ENCODE measurements around the gene SLC25A28.

SLC25A28 gene

GRCh38 chr10:99619851-99620710, at the start of gene SLC25A28:
Gene SLC25A28 (minus strand): TSS chr10:99620439. CDS start chr10:99620335, 104 bp downstream.
- H3K4me1 ChIP-seq (ENCODE audit: control insufficient read depth in 1 of 2, insufficient read depth in 2 of 2, low read length in 2 of 2): peaks cover 22 to 39% of the 10 kb centered on the region in 2 donors
- peak within 1 kb of the TSS; percentile 78 to 92 for H3K9ac ChIP-seq (ENCODE audit: low read depth in 1 of 2, low read length in 2 of 2)
- H3K27me3 ChIP-seq (ENCODE audit: control insufficient read depth in 1 of 2, insufficient read depth in 2 of 2, low read length in 2 of 2): no peaks in the 10 kb centered on the region
- H3K4me3 ChIP-seq (ENCODE audit: low read depth in 1 of 2, low read length in 2 of 2): peak within 1 kb of the TSS; percentile 87 to 93
- peak within 1 kb of the TSS; percentile 97 for H3K27ac ChIP-seq (ENCODE audit: low read depth, low read length)
- no peaks in the 10 kb centered on the region for H3K9me3 ChIP-seq (ENCODE audit: control insufficient read depth in 1 of 2, low read length in 2 of 2)
- H3K36me3 ChIP-seq (ENCODE audit: control insufficient read depth in 1 of 2, insufficient read depth in 2 of 2, low read length in 2 of 2): no peaks in the 10 kb centered on the region

GRCh38 chr10:99667108-99667751, 47.0 kb upstream of the SLC25A28 start:
- Histone ChIP-seq H3K36me3 (ENCODE audit: control insufficient read depth in 1 of 2, insufficient read depth in 2 of 2, low read length in 2 of 2) (peaks cover 3 to 31% of the 10 kb centered on the region in 2 donors), H3K27ac (ENCODE audit: low read depth, low read length) (no peak overlapping the region)

GRCh38 chr10:99665304-99665703, 45.1 kb upstream of the SLC25A28 start:
- Histone ChIP-seq H3K9me3 (ENCODE audit: control insufficient read depth in 1 of 2, low read length in 2 of 2) (no peaks in the 10 kb centered on the region), H3K4me3 (ENCODE audit: low read depth in 1 of 2, low read length in 2 of 2) (no peak overlapping the region), H3K4me1 (ENCODE audit: control insufficient read depth in 1 of 2, insufficient read depth in 2 of 2, low read length in 2 of 2) (peaks cover 9 to 16% of the 10 kb centered on the region in 2 donors), H3K9ac (ENCODE audit: low read depth in 1 of 2, low read length in 2 of 2) (no peak overlapping the region), H3K36me3 (ENCODE audit: control insufficient read depth in 1 of 2, insufficient read depth in 2 of 2, low read length in 2 of 2) (peaks cover 3 to 25% of the 10 kb centered on the region in 2 donors), H3K27me3 (ENCODE audit: control insufficient read depth in 1 of 2, insufficient read depth in 2 of 2, low read length in 2 of 2) (no peaks in the 10 kb centered on the region), H3K27ac (ENCODE audit: low read depth, low read length) (no peak overlapping the region)

More at GRCh38 chr10:99667108-99667751, 47.0 kb upstream of the SLC25A28 start:
- Histone ChIP-seq H3K27me3 (ENCODE audit: control insufficient read depth in 1 of 2, insufficient read depth in 2 of 2, low read length in 2 of 2) (no peaks in the 10 kb centered on the region), H3K9me3 (ENCODE audit: control insufficient read depth in 1 of 2, low read length in 2 of 2) (no peaks in the 10 kb centered on the region), H3K9ac (ENCODE audit: low read depth in 1 of 2, low read length in 2 of 2) (no peak overlapping the region), H3K4me3 (ENCODE audit: low read depth in 1 of 2, low read length in 2 of 2) (no peak overlapping the region), H3K4me1 (ENCODE audit: control insufficient read depth in 1 of 2, insufficient read depth in 2 of 2, low read length in 2 of 2) (peaks cover 5 to 9% of the 10 kb centered on the region in 2 donors)

GRCh38 chr10:99661377-99661763, 41.1 kb upstream of the SLC25A28 start:
- no peak overlapping the region for H3K27ac ChIP-seq (ENCODE audit: low read depth, low read length)
- peaks cover 13 to 21% of the 10 kb centered on the region in 2 donors for H3K4me1 ChIP-seq (ENCODE audit: control insufficient read depth in 1 of 2, insufficient read depth in 2 of 2, low read length in 2 of 2)
- peak overlapping the region; percentile 0 to 40 for H3K4me3 ChIP-seq (ENCODE audit: low read depth in 1 of 2, low read length in 2 of 2)
- H3K27me3 ChIP-seq (ENCODE audit: control insufficient read depth in 1 of 2, insufficient read depth in 2 of 2, low read length in 2 of 2): no peaks in the 10 kb centered on the region
- peaks cover 3 to 18% of the 10 kb centered on the region in 2 donors for H3K36me3 ChIP-seq (ENCODE audit: control insufficient read depth in 1 of 2, insufficient read depth in 2 of 2, low read length in 2 of 2)
- no peaks in the 10 kb centered on the region for H3K9me3 ChIP-seq (ENCODE audit: control insufficient read depth in 1 of 2, low read length in 2 of 2)
- peak overlapping the region; percentile 22 to 78 for H3K9ac ChIP-seq (ENCODE audit: low read depth in 1 of 2, low read length in 2 of 2)

GRCh38 chr10:99660662-99661376, 40.6 kb upstream of the SLC25A28 start:
- Histone ChIP-seq H3K9ac (ENCODE audit: low read depth in 1 of 2, low read length in 2 of 2) (peak overlapping the region; percentile 78 to 88), H3K4me1 (ENCODE audit: control insufficient read depth in 1 of 2, insufficient read depth in 2 of 2, low read length in 2 of 2) (peaks cover 11 to 21% of the 10 kb centered on the region in 2 donors), H3K36me3 (ENCODE audit: control insufficient read depth in 1 of 2, insufficient read depth in 2 of 2, low read length in 2 of 2) (peaks cover 3 to 18% of the 10 kb centered on the region in 2 donors), H3K4me3 (ENCODE audit: low read depth in 1 of 2, low read length in 2 of 2) (peak overlapping the region; percentile 70 to 93), H3K27me3 (ENCODE audit: control insufficient read depth in 1 of 2, insufficient read depth in 2 of 2, low read length in 2 of 2) (no peaks in the 10 kb centered on the region), H3K9me3 (ENCODE audit: control insufficient read depth in 1 of 2, low read length in 2 of 2) (no peaks in the 10 kb centered on the region), H3K27ac (ENCODE audit: low read depth, low read length) (no peak overlapping the region)

GRCh38 chr10:99659868-99660366, 39.7 kb upstream of the SLC25A28 start:
- Histone ChIP-seq H3K9ac (ENCODE audit: low read depth in 1 of 2, low read length in 2 of 2) (peak overlapping the region; percentile 78 to 88), H3K4me3 (ENCODE audit: low read depth in 1 of 2, low read length in 2 of 2) (peak overlapping the region; percentile 70 to 93), H3K4me1 (ENCODE audit: control insufficient read depth in 1 of 2, insufficient read depth in 2 of 2, low read length in 2 of 2) (peaks cover 11 to 21% of the 10 kb centered on the region in 2 donors), H3K9me3 (ENCODE audit: control insufficient read depth in 1 of 2, low read length in 2 of 2) (no peaks in the 10 kb centered on the region), H3K27me3 (ENCODE audit: control insufficient read depth in 1 of 2, insufficient read depth in 2 of 2, low read length in 2 of 2) (no peaks in the 10 kb centered on the region), H3K36me3 (ENCODE audit: control insufficient read depth in 1 of 2, insufficient read depth in 2 of 2, low read length in 2 of 2) (peaks cover 3 to 15% of the 10 kb centered on the region in 2 donors), H3K27ac (ENCODE audit: low read depth, low read length) (no peak overlapping the region)

- no peaks in the 10 kb centered on the region for H3K9me3 ChIP-seq (ENCODE audit: control insufficient read depth in 1 of 2, low read length in 2 of 2)
- H3K4me3 ChIP-seq (ENCODE audit: low read depth in 1 of 2, low read length in 2 of 2): peak within 1 kb of the TSS; percentile 70 to 93
- no peaks in the 10 kb centered on the region for H3K27me3 ChIP-seq (ENCODE audit: control insufficient read depth in 1 of 2, insufficient read depth in 2 of 2, low read length in 2 of 2)
- H3K27ac ChIP-seq (ENCODE audit: low read depth, low read length): peak within 1 kb of the TSS; percentile 68
- H3K36me3 ChIP-seq (ENCODE audit: control insufficient read depth in 1 of 2, insufficient read depth in 2 of 2, low read length in 2 of 2): peaks cover 3 to 11% of the 10 kb centered on the region in 2 donors
- peaks cover 11 to 21% of the 10 kb centered on the region in 2 donors for H3K4me1 ChIP-seq (ENCODE audit: control insufficient read depth in 1 of 2, insufficient read depth in 2 of 2, low read length in 2 of 2)
- H3K9ac ChIP-seq (ENCODE audit: low read depth in 1 of 2, low read length in 2 of 2): peak within 1 kb of the TSS; percentile 84 to 88
Measured at GRCh38 chr10:99659031-99659867, 39.0 kb upstream of the SLC25A28 start, which contains the start of gene ENTPD7. Gene ENTPD7 (plus strand): TSS chr10:99659509. CDS start chr10:99659957, 448 bp downstream.

- H3K4me1 ChIP-seq (ENCODE audit: control insufficient read depth in 1 of 2, insufficient read depth in 2 of 2, low read length in 2 of 2): peaks cover 11 to 21% of the 10 kb centered on the region in 2 donors
- H3K9ac ChIP-seq (ENCODE audit: low read depth in 1 of 2, low read length in 2 of 2): peak overlapping the region; percentile 61 to 84
- H3K27ac ChIP-seq (ENCODE audit: low read depth, low read length): peak overlapping the region; percentile 68
- no peaks in the 10 kb centered on the region for H3K27me3 ChIP-seq (ENCODE audit: control insufficient read depth in 1 of 2, insufficient read depth in 2 of 2, low read length in 2 of 2)
- H3K9me3 ChIP-seq (ENCODE audit: control insufficient read depth in 1 of 2, low read length in 2 of 2): no peaks in the 10 kb centered on the region
- H3K36me3 ChIP-seq (ENCODE audit: control insufficient read depth in 1 of 2, insufficient read depth in 2 of 2, low read length in 2 of 2): peaks cover 3 to 9% of the 10 kb centered on the region in 2 donors
- H3K4me3 ChIP-seq (ENCODE audit: low read depth in 1 of 2, low read length in 2 of 2): peak overlapping the region; percentile 70 to 93
Measured at GRCh38 chr10:99658622-99659030, 38.4 kb upstream of the SLC25A28 start.

Data from duodenal mucosa (tissue), 2 donors.